GM19324 (cell line): ENCODE measurements around the gene C16orf90.

ENCODE experiments used
- ATAC-seq: cut with Tn5 transposase; IDR thresholded peaks from one replicate; pipeline ENCODE4 v1.9.1; 2021; ENCODE audit warnings: mild to moderate bottlenecking, moderate library complexity; ENCODE audit not compliant: unreplicated experiment, low FRiP score

The C16orf90 gene

DNA sequence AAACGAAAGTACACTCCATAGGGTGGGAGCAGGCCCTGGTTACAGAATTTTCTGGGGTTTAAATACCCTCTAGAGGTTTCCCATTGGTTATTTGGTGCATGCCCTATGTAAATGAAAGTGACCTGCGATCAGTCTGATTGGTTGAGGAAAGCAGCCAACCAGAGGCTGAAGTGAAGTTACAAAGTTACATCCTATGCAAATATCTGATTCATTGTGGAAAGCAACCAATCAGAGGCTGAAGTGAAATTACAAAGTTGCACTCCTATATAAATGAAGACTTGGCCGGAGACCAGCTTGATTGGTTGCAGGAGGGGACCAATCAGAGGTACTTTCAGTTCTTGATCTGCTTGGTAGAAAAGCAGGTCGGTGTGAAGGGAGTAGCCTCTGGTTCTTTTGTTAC, 27.4 kb downstream of the C16orf90 start:
- ATAC-seq, result no peak

DNA sequence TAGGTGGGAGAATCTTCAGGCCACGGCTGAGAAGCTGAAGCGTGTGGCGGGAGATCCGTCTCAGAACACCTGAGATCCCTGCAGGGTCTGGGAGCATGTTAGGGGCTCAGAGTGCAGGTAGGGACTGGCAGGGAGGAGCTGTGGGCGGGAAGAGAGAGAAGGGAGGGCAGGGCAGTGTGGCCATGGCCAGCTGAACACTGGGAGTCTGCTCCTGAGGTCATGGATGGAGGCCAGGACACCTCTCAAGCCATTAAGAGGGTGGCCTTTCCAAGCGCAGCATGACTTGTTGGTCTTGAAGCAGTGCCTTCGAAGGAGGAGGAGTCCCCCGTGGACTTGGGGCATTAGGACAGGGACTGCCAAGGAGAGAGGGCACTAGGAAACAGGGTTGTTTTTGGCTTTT, 28.1 kb downstream of the C16orf90 start:
- no peak for ATAC-seq

DNA sequence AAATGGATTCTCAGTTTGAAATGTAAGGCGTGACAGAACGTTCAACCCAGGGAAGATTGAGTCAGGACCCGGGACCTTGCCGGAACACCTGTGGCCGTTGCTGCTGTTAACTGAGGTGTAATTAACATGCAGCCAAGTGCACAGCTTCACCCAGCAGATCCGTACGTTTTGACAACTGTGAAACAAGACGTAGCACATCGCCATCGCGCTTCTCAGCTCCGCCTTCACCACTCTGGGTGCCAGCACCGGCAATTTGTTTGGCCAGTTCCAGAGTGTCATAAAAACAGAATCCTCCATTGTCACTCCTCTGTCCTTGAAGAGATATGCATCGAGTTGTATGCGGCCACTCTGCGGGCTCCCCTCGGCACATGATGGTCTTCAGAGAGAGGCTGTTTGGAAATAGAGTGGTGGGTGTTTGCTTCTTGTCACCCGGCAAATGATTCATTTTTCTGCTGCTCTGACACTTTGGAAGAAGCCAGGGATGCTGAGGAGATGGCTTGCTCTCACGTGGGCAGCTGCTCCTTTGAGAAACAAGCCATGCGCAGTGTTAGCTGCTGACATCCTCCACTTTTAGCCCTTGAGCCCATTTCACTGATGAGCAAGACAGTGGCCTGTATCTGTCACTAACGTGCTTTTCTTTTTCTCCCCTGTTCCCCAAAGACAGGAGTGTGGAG, 29.2 kb downstream of the C16orf90 start:
- no peak for ATAC-seq

DNA sequence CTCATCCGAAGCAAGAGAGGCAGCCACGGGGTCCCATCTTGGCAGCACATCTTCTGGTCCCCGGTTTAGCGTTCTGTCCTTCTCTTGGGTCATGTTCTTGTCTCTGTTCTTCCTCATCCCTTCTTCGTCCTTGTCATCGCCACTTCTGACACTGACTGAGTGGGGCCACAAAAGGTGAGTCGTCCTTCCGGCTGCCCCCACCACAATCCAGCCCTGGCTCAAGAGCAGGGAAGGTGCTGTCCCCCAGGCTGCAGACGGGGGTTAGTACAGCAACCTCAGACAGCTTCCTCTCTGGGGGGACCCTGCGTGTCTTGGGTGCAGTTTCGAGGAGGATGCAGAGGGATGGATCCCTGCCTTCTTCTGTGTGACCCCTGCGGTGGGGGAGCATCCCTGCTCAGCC, 30.0 kb downstream of the C16orf90 start:
- ATAC-seq, result no peak

DNA sequence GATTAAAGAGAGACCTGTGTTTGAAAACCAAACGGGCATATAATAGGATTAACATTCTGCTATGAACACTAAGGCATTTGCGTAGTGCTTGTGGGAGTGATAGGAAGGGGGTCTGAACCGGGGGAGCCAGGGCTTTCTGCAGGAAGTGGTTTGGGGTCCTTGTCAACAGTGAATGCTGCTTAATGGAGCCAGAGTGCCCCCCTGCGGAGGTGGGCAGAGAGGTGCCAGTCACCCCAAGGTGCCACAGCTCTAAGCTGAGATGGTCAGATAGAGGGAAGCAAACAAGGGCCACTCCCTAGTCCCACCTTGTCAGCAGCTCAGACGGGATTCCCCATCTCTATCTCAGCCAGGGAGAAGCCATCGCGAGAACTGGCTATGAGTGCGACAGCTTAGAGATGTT, 34.1 kb downstream of the C16orf90 start:
- ATAC-seq, result no peak

DNA sequence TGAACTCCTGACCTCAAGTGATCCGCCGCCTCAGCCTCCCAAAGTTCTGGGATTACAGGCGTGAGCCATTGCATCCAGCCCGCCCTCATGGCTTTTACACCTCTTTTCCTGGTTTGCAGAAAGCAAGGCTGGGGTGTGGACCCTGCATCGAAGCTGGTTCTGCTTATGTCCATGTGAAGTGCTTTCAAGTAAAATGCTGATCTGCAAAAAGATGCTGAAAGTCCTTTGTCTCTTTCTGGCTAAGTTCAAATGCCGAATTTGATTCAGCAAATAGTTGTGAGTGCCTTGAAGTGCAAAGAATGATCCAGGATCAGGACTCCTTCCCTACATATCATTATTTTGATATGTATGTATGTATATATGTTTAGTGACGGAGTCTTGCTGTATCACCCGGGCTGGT, 34.7 kb downstream of the C16orf90 start:
- ATAC-seq, result no peak

DNA sequence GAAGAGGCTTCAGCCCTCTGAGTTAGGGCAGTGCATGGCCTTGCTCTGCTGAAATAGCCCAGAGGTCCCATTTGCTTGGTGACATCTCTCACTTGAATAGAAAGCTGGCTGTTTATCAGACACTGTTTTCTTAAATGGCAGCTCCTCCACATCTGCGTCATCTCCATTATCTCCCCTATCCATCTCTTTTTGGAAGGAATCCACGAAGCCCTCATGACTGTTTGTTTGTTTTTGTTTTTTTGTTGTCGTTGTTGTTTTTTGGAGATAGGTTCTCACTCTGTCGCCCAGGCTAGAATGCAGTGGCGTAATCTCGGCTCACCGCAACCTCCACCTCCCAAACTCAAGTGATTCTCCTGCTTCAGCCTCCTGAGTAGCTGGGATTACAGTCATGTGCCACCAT, 35.2 kb downstream of the C16orf90 start:
- ATAC-seq, result no peak

DNA sequence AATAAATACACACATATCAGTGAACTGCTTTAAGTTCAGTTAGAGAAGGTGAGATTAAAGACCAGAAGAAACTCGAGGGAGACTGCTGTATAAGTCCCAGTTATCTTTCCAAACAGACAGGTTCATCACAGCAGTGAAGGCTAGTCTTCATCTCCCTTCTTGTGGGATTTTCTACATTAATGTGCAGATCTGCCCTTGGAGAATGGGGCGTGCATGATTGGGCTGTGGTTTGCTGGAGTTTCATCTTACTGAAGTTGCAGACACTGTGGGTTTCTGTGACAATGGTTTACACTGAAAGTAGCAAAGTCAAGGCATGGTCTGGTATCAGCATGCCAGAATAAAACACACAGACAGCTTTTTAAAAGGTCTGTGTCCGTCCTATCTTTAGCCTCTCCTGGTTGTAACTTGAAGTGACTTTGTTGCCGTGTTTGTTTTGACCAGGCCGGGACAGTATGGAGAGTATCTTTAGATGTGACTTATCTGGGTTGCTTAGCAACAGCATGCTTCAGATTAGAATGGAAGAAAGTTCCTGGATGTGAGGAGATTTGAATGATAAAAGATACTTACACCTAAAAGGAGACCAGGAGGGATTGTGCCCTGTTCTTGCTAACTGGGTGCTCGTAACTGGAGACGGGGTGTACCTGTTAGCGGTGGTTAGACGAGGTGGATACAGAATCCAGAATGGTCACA, 35.7 kb downstream of the C16orf90 start:
- no peak for ATAC-seq

DNA sequence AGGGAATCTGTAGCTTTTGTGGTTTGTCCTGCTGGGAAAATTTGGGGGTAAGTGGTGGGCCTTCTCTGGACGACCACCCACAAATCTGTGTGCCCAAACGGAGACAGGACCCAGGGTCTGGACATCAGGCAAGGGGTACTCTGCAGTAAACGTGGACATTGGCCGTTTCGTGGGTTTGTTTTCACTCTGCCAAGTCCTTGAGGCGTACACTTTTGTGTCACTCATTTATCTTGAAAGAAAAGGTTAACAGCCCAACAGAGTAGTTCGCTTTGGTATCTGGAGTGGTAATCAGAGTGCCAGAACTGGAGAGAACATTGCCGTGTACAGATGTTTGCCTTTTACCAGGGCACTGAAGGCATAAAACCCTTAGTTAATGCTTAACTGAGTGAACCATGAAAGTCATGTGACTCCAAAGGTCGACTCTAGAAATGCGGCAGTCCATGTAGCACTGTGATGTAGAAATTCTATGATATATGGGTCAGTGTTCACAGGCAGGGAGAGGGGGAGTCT, 36.4 kb downstream of the C16orf90 start:
- ATAC-seq, result peak; percentile 33

DNA sequence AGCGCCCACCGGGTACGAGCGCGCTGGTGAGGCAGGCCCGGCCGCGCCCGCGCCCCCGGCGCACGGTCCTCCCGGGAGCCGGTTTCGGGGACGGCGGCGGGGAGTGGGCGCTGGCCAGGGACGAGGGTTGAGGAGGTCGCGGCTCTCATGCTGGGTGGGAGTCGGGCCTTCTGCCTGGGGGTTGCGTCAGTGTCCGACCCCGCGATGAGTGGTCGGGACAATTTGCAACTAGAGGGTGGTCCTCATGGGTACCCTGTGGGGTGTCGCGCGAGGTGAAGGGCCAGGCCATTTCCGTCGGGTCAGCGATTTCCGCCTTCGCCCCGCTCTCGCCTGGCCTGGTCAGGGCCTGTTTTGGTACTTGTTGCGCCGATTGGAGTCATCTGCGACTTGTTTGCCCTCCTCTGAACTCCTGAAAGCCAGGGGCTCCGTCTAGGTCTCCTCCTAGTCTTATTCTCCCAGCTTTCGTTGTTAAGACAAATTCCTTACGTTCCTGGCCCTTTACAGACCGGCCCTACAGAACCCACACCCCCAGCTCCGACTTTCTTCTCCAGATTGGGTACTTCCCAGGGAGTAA, 36.9 kb downstream of the C16orf90 start:
- ATAC-seq, result peak; percentile 16

DNA sequence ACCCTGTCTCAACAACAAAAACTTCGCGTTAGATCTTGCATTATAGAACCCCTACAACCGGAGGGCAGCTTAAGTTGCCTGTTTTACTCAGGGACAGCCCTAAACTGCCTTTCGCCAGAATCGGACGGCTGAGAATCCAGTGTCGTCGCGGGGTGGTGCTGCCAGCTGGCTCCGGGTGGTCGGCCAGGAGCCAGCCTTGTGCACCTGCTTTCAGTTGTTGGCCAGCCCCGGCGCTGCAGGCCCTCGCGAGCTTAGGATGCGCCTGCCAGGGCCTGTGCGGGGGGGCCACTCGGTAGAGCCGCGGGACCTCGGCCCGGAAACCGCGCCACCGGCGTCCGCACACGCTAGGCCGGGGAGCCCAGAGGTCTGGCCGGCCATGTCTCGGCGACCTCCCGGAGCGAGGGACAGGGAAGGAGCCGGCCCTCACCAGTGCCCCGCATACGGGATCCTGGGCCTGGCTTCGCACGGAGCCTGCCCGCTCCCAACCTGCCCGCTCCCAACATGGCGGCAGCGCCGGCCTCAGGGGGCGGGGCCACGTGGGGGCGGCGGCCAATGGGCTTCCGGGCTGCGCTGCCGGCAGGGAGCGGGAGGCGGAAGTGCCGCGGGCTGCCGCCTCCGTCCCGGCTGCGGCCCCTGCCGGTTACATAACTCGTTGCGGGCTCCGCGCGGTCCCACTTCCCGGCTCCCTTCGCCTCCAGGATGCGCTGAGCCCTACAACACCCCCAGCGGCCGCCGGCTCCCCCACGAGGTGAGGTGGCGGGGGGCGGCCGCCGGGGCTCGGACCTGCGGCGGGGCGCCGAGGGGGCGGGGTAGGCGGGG, 37.6 kb downstream of the C16orf90 start:
- peak; percentile 83 for ATAC-seq

DNA sequence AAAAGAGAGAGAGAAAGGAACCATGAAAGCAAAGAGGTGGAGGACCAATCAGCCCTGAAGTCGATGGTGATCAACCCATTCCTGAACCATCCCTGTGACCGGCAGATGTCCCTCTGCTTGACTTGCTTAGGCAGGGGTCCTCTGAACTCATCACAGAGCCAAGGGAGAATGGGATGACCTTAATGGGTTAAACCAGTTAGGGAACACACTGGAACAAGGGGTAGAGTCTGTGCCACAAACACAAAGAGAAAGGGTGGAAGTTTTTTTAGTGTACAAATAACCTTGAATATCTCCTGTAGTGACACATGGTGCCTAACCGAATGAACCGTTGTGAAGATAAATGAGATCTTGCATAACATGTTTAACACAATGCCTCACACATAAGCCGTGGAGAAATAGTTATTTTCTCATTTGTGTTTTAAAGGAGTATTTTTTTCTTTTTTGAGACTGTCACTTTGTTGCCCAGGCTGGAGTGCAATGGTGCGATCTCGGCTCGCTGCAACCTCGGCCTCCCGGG, 40.6 kb downstream of the C16orf90 start:
- no peak for ATAC-seq

DNA sequence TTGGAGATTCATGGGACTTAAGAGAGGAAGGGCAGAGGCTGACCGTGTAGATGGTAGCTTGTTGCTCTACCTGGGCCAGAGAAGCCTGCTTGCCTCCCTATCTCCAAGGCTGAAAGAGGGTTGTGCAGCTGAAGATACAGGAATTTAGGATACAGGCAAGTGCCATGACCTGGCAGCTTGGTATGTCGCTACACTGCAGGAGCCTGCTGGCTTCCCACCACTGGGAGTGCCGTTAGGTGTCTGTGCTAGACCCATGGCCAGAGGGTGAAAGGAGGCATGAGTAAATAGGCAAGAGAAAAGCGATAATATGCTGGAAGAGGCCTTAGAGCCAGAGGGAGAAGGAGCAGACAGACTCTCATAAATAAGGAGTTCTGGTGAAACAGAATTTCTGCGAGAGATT, 41.2 kb downstream of the C16orf90 start:
- no peak for ATAC-seq

DNA sequence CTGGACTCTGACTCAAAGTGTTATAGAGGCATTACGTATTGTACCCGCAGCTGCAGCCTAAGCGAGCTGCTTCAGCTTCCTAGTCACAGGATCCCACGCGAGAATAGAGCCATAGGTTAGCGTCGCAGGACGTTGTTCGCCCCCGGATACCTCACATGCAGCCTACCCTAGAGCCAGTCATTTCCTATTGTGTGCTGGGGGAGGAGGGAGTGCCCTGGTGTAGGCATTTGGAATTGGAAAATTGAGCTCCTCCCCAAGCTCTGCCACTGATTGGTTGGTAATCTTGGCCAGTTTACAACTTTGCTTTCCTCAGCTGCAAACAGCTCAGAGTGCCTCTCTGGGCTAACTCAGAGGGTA, 51.3 kb downstream of the C16orf90 start:
- no peak for ATAC-seq
